ENCODE data around the gene OCA2.

- TF ChIP-seq CTCF (conservative IDR thresholded peaks at IDR 0.05; ENCODE audit: low read length): no peak
- TF ChIP-seq EZH2phosphoT487 (IDR thresholded peaks at IDR 0.05; ENCODE audit: borderline replicate concordance, low read depth, low read length): no peak
Measured at GRCh38 chr15:27757052-27757451, 342.1 kb downstream of the OCA2 start.
